Large intestine (tissue), 3 donors: ENCODE results near the gene ALDH1A2. TPM values are rescaled to one million over a fixed set of nuclear protein-coding genes. Genes with fewer than 3 reads are reported as not detected.

Source experiments
- DNase-seq, 2 donors: peaks; one replicate each; pipeline versions ENCODE4 v3.0.0 to v3.0.0-alpha.2; 2013
- H3K27ac ChIP-seq: one replicate; pipeline ENCODE4 v1.5.1; 2013; ENCODE audit warnings: low read length
- H3K27me3 ChIP-seq: 2 replicates; pipeline ENCODE4 v1.6.1; 2013; ENCODE audit warnings: low read length; ENCODE audit not compliant: control insufficient read depth, insufficient read depth
- H3K36me3 ChIP-seq: 2 replicates; pipeline ENCODE4 v1.6.1; 2013; ENCODE audit warnings: low read length; ENCODE audit not compliant: control insufficient read depth, insufficient read depth
- H3K4me1 ChIP-seq: one replicate; pipeline ENCODE4 v1.6.1; 2013; ENCODE audit warnings: low read length; ENCODE audit not compliant: control insufficient read depth, insufficient read depth
- H3K4me3 ChIP-seq: one replicate; pipeline ENCODE4 v1.5.1; 2013; ENCODE audit warnings: low read length
- H3K9me3 ChIP-seq: one replicate; pipeline ENCODE4 v1.6.1; 2013; ENCODE audit warnings: mild to moderate bottlenecking, low read depth, low read length, moderate library complexity; ENCODE audit not compliant: control insufficient read depth
- WGBS: methylation state at CpG from one replicate; pipeline ENCODE4 v1.1.5; 2013; ENCODE audit warnings: low lambda C conversion rate; ENCODE audit not compliant: insufficient coverage; 5-methylcytosine and 5-hydroxymethylcytosine counted together
- polyA plus RNA-seq: library from polyadenylated mRNA; unstranded; fragments of 120-200 nt; gene quantifications from one replicate; pipeline ENCODE4 v1.2.1, GENCODE V29; 2013

Gene ALDH1A2
- polyA plus RNA-seq, 1 donor = 13.7 TPM

- H3K27ac ChIP-seq = no peak overlapping the region
- WGBS = no CpG with 5 or more reads among the region's 5 CpGs
- no peaks in the 10 kb centered on the region for H3K9me3 ChIP-seq
- no peak overlapping the region for H3K4me3 ChIP-seq
- DNase-seq = peak in 1 of 2 donors; percentile 23
- no peaks in the 10 kb centered on the region for H3K36me3 ChIP-seq
- no peaks in the 10 kb centered on the region for H3K4me1 ChIP-seq
- H3K27me3 ChIP-seq = no peaks in the 10 kb centered on the region
Observed at GRCh38 chr15:57969355-57969754, 96.2 kb downstream of the ALDH1A2 start.

DNA sequence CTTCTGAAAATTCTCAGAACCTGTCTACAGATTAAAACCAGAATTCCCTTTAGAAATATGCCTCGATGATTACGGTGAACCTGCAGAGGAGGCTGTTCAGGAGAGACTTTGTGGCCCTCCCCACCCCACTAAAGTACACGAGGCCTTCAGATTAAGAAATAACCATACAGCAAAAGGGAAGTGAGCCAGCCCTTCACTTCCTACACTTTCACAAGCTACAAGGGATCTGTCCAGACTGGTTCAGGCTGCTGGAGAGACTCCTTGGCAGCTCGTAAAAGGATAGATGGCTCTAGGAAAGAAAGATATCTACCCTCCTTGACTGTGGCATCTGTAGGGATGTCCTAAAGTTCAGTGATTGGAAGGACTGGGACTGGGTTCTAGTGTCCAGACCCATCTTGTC, 102.6 kb downstream of the ALDH1A2 start:
- DNase-seq = no peak
- H3K27ac ChIP-seq = no peak overlapping the region
- H3K36me3 ChIP-seq = no peaks in the 10 kb centered on the region
- H3K4me3 ChIP-seq = no peak overlapping the region
- no peaks in the 10 kb centered on the region for H3K9me3 ChIP-seq
- peaks cover 5% of the 10 kb centered on the region for H3K27me3 ChIP-seq
- WGBS = no CpG with 5 or more reads among the region's 4 CpGs
- no peaks in the 10 kb centered on the region for H3K4me1 ChIP-seq

DNA sequence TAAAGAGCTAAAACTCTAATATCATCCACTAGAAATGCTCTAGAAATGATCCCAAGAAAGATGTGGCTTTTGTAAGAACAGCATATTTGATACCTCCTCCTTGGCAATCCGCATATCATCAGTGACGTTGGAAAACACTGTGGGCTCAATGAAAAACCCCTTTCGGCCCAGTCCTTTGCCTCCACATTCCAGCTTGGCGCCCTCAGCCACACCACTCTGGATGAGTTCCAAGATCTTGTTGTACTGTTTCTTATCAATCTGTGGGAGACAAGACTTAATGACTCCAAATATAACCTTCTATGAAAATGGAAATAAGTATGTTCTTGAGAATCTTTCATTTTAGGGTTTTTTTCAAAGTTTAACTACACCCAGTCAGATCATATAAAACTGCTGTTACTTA, 103.6 kb downstream of the ALDH1A2 start:
- no peak overlapping the region for H3K4me3 ChIP-seq
- no peaks in the 10 kb centered on the region for H3K36me3 ChIP-seq
- no peaks in the 10 kb centered on the region for H3K4me1 ChIP-seq
- no peak for DNase-seq
- no peak overlapping the region for H3K27ac ChIP-seq
- WGBS = no CpG with 5 or more reads among the region's 4 CpGs
- H3K27me3 ChIP-seq = peaks cover 5% of the 10 kb centered on the region
- no peaks in the 10 kb centered on the region for H3K9me3 ChIP-seq

- 100% methylated on average over 2 of the region's 5 CpGs for WGBS
- no peak for DNase-seq
- H3K27me3 ChIP-seq = peaks cover 5% of the 10 kb centered on the region
Observed at GRCh38 chr15:57957113-57957512, 108.4 kb downstream of the ALDH1A2 start.

GRCh38 chr15:57953874-57954273, 111.6 kb downstream of the ALDH1A2 start:
- no peak overlapping the region for H3K4me3 ChIP-seq
- no CpG with 5 or more reads among the region's 2 CpGs for WGBS

More at GRCh38 chr15:57957113-57957512, 108.4 kb downstream of the ALDH1A2 start:
- Histone ChIP-seq H3K4me3 (no peak overlapping the region), H3K27ac (no peak overlapping the region), H3K36me3 (no peaks in the 10 kb centered on the region), H3K9me3 (no peaks in the 10 kb centered on the region), H3K4me1 (no peaks in the 10 kb centered on the region)

GRCh38 chr15:57951328-57951932, 114.1 kb downstream of the ALDH1A2 start:
- no peaks in the 10 kb centered on the region for H3K4me1 ChIP-seq
- no peak for DNase-seq
- no peak overlapping the region for H3K4me3 ChIP-seq
- H3K27ac ChIP-seq = no peak overlapping the region
- no peaks in the 10 kb centered on the region for H3K9me3 ChIP-seq
- no peaks in the 10 kb centered on the region for H3K36me3 ChIP-seq
- peaks cover 2% of the 10 kb centered on the region for H3K27me3 ChIP-seq
- WGBS = 56% methylated on average over 1 of the region's 7 CpGs

More at GRCh38 chr15:57953874-57954273, 111.6 kb downstream of the ALDH1A2 start:
- Histone ChIP-seq H3K27me3 (peaks cover 3% of the 10 kb centered on the region), H3K9me3 (no peaks in the 10 kb centered on the region), H3K27ac (no peak overlapping the region), H3K36me3 (no peaks in the 10 kb centered on the region), H3K4me1 (no peaks in the 10 kb centered on the region)
- no peak for DNase-seq

- Histone ChIP-seq H3K27me3 (peaks cover 2% of the 10 kb centered on the region), H3K36me3 (no peaks in the 10 kb centered on the region), H3K4me3 (no peak overlapping the region), H3K27ac (no peak overlapping the region), H3K4me1 (no peaks in the 10 kb centered on the region), H3K9me3 (no peaks in the 10 kb centered on the region)
- no CpG with 5 or more reads among the region's 8 CpGs for WGBS
- DNase-seq = no peak
Observed at GRCh38 chr15:57950381-57950946, 115.0 kb downstream of the ALDH1A2 start.

GRCh38 chr15:57949374-57949943, 116.1 kb downstream of the ALDH1A2 start:
- no CpG with 5 or more reads among the region's 3 CpGs for WGBS
- Histone ChIP-seq H3K27ac (no peak overlapping the region), H3K27me3 (peaks cover 2% of the 10 kb centered on the region), H3K4me3 (no peak overlapping the region), H3K9me3 (no peaks in the 10 kb centered on the region), H3K4me1 (no peaks in the 10 kb centered on the region), H3K36me3 (no peaks in the 10 kb centered on the region)
- DNase-seq = no peak

GRCh38 chr15:57948351-57949289, 116.9 kb downstream of the ALDH1A2 start:
- 91% methylated on average over 4 of the region's 9 CpGs for WGBS
- no peak overlapping the region for H3K27ac ChIP-seq
- peaks cover 2% of the 10 kb centered on the region for H3K27me3 ChIP-seq
- H3K36me3 ChIP-seq = no peaks in the 10 kb centered on the region
- H3K4me3 ChIP-seq = no peak overlapping the region
- H3K4me1 ChIP-seq = no peaks in the 10 kb centered on the region
- DNase-seq = no peak
- no peaks in the 10 kb centered on the region for H3K9me3 ChIP-seq

- H3K36me3 ChIP-seq = no peaks in the 10 kb centered on the region
- no peak overlapping the region for H3K4me3 ChIP-seq
- no peaks in the 10 kb centered on the region for H3K9me3 ChIP-seq
- H3K27ac ChIP-seq = no peak overlapping the region
- 80% methylated on average over 1 of the region's 3 CpGs for WGBS
- H3K4me1 ChIP-seq = no peaks in the 10 kb centered on the region
- H3K27me3 ChIP-seq = peaks cover 2% of the 10 kb centered on the region
- DNase-seq = no peak
Observed at GRCh38 chr15:57947781-57948180, 117.7 kb downstream of the ALDH1A2 start.
